H1 (cell line): ENCODE data around the gene TOP1.

Source experiments
- BCL11A ChIP-seq, 2 experiments: IDR thresholded peaks; one replicate each; pipeline ENCODE4 v1.6.1; 2011; ENCODE audit warnings: low read depth in 2 of 2, low read length in 2 of 2, mild to moderate bottlenecking in 2 of 2
- EGR1 ChIP-seq: IDR thresholded peaks from 2 replicates; pipeline ENCODE4 v1.6.1; 2011; ENCODE audit warnings: low read depth, low read length, borderline replicate concordance
- EP300 ChIP-seq, 2 experiments: IDR thresholded peaks; 1 replicate in 1 of 2; 2 replicates in 1 of 2; pipeline ENCODE4 v1.6.1; 2011 to 2012; ENCODE audit warnings: low read depth in 2 of 2, low read length in 2 of 2, mild to moderate bottlenecking in 2 of 2, borderline replicate concordance in 1 of 2, inconsistent platforms in 1 of 2, moderate library complexity in 1 of 2
- EZH2 ChIP-seq: fragments of 200-600 bp; sonication (generic); IDR thresholded peaks from 2 replicates; pipeline ENCODE4 v1.7.1; 2012; ENCODE audit warnings: low read depth, mild to moderate bottlenecking, moderate library complexity, low read length, inconsistent platforms; ENCODE audit not compliant: severe bottlenecking
- POLR2A ChIP-seq, 2 experiments: IDR thresholded peaks; 1 replicate in 1 of 2; 2 replicates in 1 of 2; pipeline ENCODE4 v1.6.1; 2011; ENCODE audit warnings: low read depth in 2 of 2, low read length in 2 of 2, mild to moderate bottlenecking in 2 of 2; ENCODE audit errors: control extremely low read depth in 1 of 2
- POLR2AphosphoS5 ChIP-seq: IDR thresholded peaks from 2 replicates; pipeline ENCODE4 v1.6.1; 2011; ENCODE audit warnings: low read depth, low read length
- RAD21 ChIP-seq, 2 experiments: IDR thresholded peaks in 1 of 2; conservative IDR thresholded peaks in 1 of 2; 2 replicates each; pipeline ENCODE4 v1.6.1; 2011; ENCODE audit warnings: low read depth in 2 of 2, low read length in 2 of 2, improper control_type of control experiment in 1 of 2, inconsistent platforms in 1 of 2, mild to moderate bottlenecking in 1 of 2, moderate library complexity in 1 of 2
- SIN3A ChIP-seq, 2 experiments: IDR thresholded peaks in 1 of 2; conservative IDR thresholded peaks in 1 of 2; 2 replicates each; pipeline ENCODE4 v1.6.1; 2011 to 2012; ENCODE audit warnings: low read length in 2 of 2, improper control_type of control experiment in 1 of 2, low read depth in 1 of 2, mild to moderate bottlenecking in 1 of 2
- SIX5 ChIP-seq: IDR thresholded peaks from 2 replicates; pipeline ENCODE4 v1.6.1; 2011; ENCODE audit warnings: mild to moderate bottlenecking, low read depth, low read length
- TBP ChIP-seq: IDR thresholded peaks from 2 replicates; pipeline ENCODE4 v1.6.1; 2011; ENCODE audit warnings: low read depth, low read length, improper control_type of control experiment
- YY1 ChIP-seq: IDR thresholded peaks from 2 replicates; pipeline ENCODE4 v1.6.1; 2011; ENCODE audit warnings: low read depth, mild to moderate bottlenecking, low read length
- TF ChIP-seq, protein P1 (sequence below), 3 experiments: IDR thresholded peaks; 1 replicate in 2 of 3; 2 replicates in 1 of 3; pipeline versions ENCODE4 v1.5.1 to v1.6.1; 2011; ENCODE audit warnings: low read length in 3 of 3, mild to moderate bottlenecking in 3 of 3, inconsistent platforms in 2 of 3, low read depth in 1 of 3, moderate library complexity in 1 of 3; ENCODE audit not compliant: insufficient read depth in 1 of 3; ENCODE audit errors: control extremely low read depth in 1 of 3
- TF ChIP-seq, protein P2 (sequence below): IDR thresholded peaks from 2 replicates; pipeline ENCODE4 v1.6.1; 2012; ENCODE audit warnings: inconsistent platforms

DNA sequence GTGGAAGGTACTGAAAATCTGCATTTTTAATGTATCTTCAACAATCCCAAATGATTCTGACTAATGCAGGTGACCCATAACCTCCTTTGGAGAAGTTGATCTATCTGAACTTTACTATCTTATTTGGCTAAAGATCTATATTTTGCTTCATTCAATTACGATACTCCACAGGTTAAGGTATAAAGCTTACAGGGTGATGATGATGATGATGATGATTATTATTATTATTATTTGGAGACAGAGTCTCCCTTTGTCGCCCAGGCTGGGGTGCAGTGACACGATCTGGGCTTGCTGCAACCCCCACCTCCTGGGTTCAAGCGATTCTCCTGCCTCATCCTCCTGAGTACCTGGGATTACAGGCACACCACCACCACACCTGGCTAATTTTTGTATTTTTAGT is 13.1 kb downstream of the TOP1 start:
- TF ChIP-seq YY1 = no peak
- TF ChIP-seq, protein P1, sequence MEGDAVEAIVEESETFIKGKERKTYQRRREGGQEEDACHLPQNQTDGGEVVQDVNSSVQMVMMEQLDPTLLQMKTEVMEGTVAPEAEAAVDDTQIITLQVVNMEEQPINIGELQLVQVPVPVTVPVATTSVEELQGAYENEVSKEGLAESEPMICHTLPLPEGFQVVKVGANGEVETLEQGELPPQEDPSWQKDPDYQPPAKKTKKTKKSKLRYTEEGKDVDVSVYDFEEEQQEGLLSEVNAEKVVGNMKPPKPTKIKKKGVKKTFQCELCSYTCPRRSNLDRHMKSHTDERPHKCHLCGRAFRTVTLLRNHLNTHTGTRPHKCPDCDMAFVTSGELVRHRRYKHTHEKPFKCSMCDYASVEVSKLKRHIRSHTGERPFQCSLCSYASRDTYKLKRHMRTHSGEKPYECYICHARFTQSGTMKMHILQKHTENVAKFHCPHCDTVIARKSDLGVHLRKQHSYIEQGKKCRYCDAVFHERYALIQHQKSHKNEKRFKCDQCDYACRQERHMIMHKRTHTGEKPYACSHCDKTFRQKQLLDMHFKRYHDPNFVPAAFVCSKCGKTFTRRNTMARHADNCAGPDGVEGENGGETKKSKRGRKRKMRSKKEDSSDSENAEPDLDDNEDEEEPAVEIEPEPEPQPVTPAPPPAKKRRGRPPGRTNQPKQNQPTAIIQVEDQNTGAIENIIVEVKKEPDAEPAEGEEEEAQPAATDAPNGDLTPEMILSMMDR (IDR thresholded peaks at IDR 0.05; ENCODE audit: control extremely low read depth in 1 of 3, insufficient read depth in 1 of 3, low read depth in 1 of 3, low read length in 3 of 3) = no peak
- TF ChIP-seq EP300 (IDR thresholded peaks at IDR 0.05; ENCODE audit: borderline replicate concordance in 1 of 2, low read depth in 2 of 2, low read length in 2 of 2) = no peak
- TF ChIP-seq, protein P2, sequence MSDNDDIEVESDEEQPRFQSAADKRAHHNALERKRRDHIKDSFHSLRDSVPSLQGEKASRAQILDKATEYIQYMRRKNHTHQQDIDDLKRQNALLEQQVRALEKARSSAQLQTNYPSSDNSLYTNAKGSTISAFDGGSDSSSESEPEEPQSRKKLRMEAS = no peak
- TF ChIP-seq POLR2A (IDR thresholded peaks at IDR 0.05; ENCODE audit: control extremely low read depth in 1 of 2, low read depth in 2 of 2, low read length in 2 of 2) = no peak
- TF ChIP-seq RAD21 (IDR thresholded peaks at IDR 0.05 in 1 of 2, conservative IDR thresholded peaks at IDR 0.05 in 1 of 2; ENCODE audit: low read depth in 2 of 2, low read length in 2 of 2) = no peak
- TF ChIP-seq EZH2 = no peak
- no peak for TF ChIP-seq BCL11A (IDR thresholded peaks at IDR 0.05; ENCODE audit: low read depth in 2 of 2, low read length in 2 of 2)
- TF ChIP-seq EGR1 = no peak
- TF ChIP-seq SIX5 = no peak
- TF ChIP-seq TBP = no peak
- TF ChIP-seq SIN3A (conservative IDR thresholded peaks at IDR 0.05 in 1 of 2, IDR thresholded peaks at IDR 0.05 in 1 of 2; ENCODE audit: low read depth in 1 of 2, low read length in 2 of 2) = no peak
- TF ChIP-seq POLR2AphosphoS5 = no peak
